Neural crest cell (in vitro differentiated cells): Measurements from ENCODE around the gene EGLN1. TPM values are rescaled to one million over a fixed set of nuclear protein-coding genes. Genes with fewer than 3 reads are reported as not detected.

Experiments used
- DNase-seq: peaks from one replicate; pipeline ENCODE4 v3.0.0; 2021; ENCODE audit warnings: low read depth, mixed read lengths, low spot score
- H3K27ac Mint-ChIP-seq: one replicate; pipeline ENCODE4 v1.8.0; 2021; ENCODE audit warnings: mild to moderate bottlenecking, mixed read lengths; ENCODE audit not compliant: unreplicated experiment
- H3K27me3 Mint-ChIP-seq: 2 replicates; pipeline ENCODE4 v1.8.0; 2021; ENCODE audit warnings: low read depth, mild to moderate bottlenecking, mixed read lengths
- H3K36me3 Mint-ChIP-seq: 2 replicates; pipeline ENCODE4 v1.8.0; 2021; ENCODE audit warnings: low read depth, mild to moderate bottlenecking, mixed read lengths
- H3K4me1 Mint-ChIP-seq: 2 replicates; pipeline ENCODE4 v1.8.0; 2021; ENCODE audit warnings: mixed read lengths
- H3K4me3 Mint-ChIP-seq: one replicate; pipeline ENCODE4 v1.8.0; 2021; ENCODE audit warnings: mild to moderate bottlenecking, mixed read lengths
- H3K9me3 Mint-ChIP-seq: 2 replicates; pipeline ENCODE4 v1.8.0; 2021; ENCODE audit warnings: mixed read lengths
- CTCF ChIP-seq: fragments of 200-600 bp; sonication (generic); conservative IDR thresholded peaks from 2 replicates; pipeline ENCODE4 v1.5.0; 2021; ENCODE audit warnings: antibody characterized with exemption, mild to moderate bottlenecking
- total RNA-seq: library from RNA; stranded (reverse); gene quantifications from 2 replicates; pipeline ENCODE4 v1.2.1, GENCODE V29; 2021

EGLN1 gene
- total RNA-seq, 1 donor from 2014 or later, result 21.6 TPM

GRCh38 chr1:231315887-231316286, 106.2 kb downstream of the EGLN1 start:
- Mint-ChIP-seq H3K4me1 (no peaks in the 10 kb centered on the region), H3K27ac (no peak overlapping the region), H3K9me3 (no peaks in the 10 kb centered on the region), H3K4me3 (no peak overlapping the region), H3K27me3 (no peaks in the 10 kb centered on the region), H3K36me3 (no peaks in the 10 kb centered on the region)
- no peak for DNase-seq
- TF ChIP-seq CTCF, result peak; percentile 48

Other genes starting within 250 kb of the EGLN1 start
- 69.2 and 70.3 TPM in 2 replicates for gene GNPAT, start 181.1 kb downstream of the EGLN1 start, total RNA-seq
- 9.1 and 10.1 TPM in 2 replicates for gene EXOC8, start 84.4 kb downstream of the EGLN1 start, total RNA-seq
- gene SPRTN, start 84.0 kb downstream of the EGLN1 start, total RNA-seq, result 16.0 and 17.2 TPM in 2 replicates
- gene TSNAX, start 106.4 kb upstream of the EGLN1 start, total RNA-seq, result 39.2 and 41.1 TPM in 2 replicates
- 11.6 and 13.7 TPM in 2 replicates for gene DISC1, start 204.5 kb upstream of the EGLN1 start, total RNA-seq